Spleen (tissue), 7 donors: ENCODE measurements around the gene PYDC1.

ENCODE experiments used
- POLR2A ChIP-seq, 3 donors: fragments of 450-650 bp; IDR thresholded peaks; one replicate each; pipeline ENCODE4 v1.5.1; 2017; ENCODE audit warnings: antibody characterized with exemption in 3 of 3, mild to moderate bottlenecking in 1 of 3
- POLR2AphosphoS5 ChIP-seq, 3 donors: sonication (generic); formaldehyde crosslinking; IDR thresholded peaks; one replicate each; pipeline ENCODE4 v1.5.1; 2017; ENCODE audit warnings: antibody characterized with exemption in 3 of 3
- TF ChIP-seq, protein P1 (sequence below), 11 experiments: fragments of 200-600 bp in 7 of 11; fragments of 450-650 bp in 4 of 11; sonication (generic) in 4 of 11; IDR thresholded peaks in 8 of 11; conservative IDR thresholded peaks in 3 of 11; 1 replicate in 7 of 11; 2 replicates in 4 of 11; pipeline versions ENCODE4 v1.4.0 to v1.8.0; 2016 to 2021; ENCODE audit warnings: antibody characterized with exemption in 11 of 11, inconsistent platforms in 4 of 11, mild to moderate bottlenecking in 1 of 11
- donor health status: DM: no; HTN: no; CAD: no; lungs with moderate emphysema.
- donor health status: DM: no; HTN: no; CAD: no.
- donor health status: DM: no; HTN: no; CAD: no.

DNA sequence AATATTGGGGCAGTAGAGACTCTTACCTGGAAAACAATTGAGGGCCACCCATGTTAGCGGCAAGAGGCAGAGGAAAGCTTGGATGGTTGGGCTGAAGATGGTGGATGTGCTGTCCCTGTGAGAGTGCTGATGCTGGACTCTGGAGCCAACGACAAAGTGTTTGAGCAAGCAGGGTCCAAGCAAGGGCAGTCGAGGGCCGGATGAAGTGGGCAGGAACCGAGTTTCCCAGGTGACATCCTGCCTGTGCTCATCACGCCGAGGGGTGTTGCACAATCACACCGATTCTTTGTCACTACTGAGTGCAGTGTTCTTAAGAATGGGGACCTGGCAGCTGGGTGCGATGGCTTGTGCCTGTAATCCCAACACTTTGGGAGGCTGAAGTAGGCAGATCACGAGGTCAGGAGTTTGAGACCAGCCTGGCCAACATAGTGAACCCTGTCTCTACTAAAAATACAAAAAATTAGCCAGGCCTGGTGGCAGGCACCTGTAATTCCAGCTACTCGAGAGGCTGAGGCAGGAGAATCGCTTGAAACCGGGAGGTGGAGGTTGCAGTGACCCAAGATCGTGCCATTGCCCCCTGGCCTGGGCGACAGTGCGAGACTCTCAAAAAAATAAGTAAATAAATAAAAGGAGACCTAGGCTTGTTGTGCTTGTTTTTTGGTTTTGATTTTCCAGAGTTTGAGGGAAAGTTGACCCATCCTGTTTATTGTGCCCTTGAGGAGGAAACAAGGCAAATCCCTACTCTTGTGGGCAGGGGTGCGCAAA, 20.4 kb downstream of the PYDC1 start:
- TF ChIP-seq, protein P1, sequence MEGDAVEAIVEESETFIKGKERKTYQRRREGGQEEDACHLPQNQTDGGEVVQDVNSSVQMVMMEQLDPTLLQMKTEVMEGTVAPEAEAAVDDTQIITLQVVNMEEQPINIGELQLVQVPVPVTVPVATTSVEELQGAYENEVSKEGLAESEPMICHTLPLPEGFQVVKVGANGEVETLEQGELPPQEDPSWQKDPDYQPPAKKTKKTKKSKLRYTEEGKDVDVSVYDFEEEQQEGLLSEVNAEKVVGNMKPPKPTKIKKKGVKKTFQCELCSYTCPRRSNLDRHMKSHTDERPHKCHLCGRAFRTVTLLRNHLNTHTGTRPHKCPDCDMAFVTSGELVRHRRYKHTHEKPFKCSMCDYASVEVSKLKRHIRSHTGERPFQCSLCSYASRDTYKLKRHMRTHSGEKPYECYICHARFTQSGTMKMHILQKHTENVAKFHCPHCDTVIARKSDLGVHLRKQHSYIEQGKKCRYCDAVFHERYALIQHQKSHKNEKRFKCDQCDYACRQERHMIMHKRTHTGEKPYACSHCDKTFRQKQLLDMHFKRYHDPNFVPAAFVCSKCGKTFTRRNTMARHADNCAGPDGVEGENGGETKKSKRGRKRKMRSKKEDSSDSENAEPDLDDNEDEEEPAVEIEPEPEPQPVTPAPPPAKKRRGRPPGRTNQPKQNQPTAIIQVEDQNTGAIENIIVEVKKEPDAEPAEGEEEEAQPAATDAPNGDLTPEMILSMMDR (IDR thresholded peaks at IDR 0.05 in 8 of 11, conservative IDR thresholded peaks at IDR 0.05 in 3 of 11), result no peak
- TF ChIP-seq POLR2A (IDR thresholded peaks at IDR 0.05) (no peak), POLR2AphosphoS5 (IDR thresholded peaks at IDR 0.05) (peak; percentile 60 to 77 (median 64))
